HG03025 (cell line): ENCODE data around the gene EXOC2.
"Not testable (repeated sequence)": the region's sequence is repeated elsewhere in the genome, so short reads cannot be mapped to it uniquely, and the experiment has no call there.

Experiments used
- ATAC-seq: cut with Tn5 transposase; IDR thresholded peaks from one replicate; pipeline ENCODE4 v1.9.1; 2021; ENCODE audit warnings: mild to moderate bottlenecking, moderate library complexity; ENCODE audit not compliant: unreplicated experiment, low FRiP score

EXOC2 gene

GRCh38 chr6:641225-641985 lies 51.5 kb downstream of the EXOC2 start:
- no peak for ATAC-seq

- no peak for ATAC-seq
These were observed 56.5 kb downstream of the EXOC2 start for GRCh38 chr6:636488-636887.

GRCh38 chr6:635233-635632 lies 57.7 kb downstream of the EXOC2 start:
- ATAC-seq = no peak

GRCh38 chr6:633611-634010 lies 59.3 kb downstream of the EXOC2 start:
- ATAC-seq = no peak

- no peak for ATAC-seq
These were observed 64.2 kb downstream of the EXOC2 start for GRCh38 chr6:628766-629165.

GRCh38 chr6:626236-626635 lies 66.7 kb downstream of the EXOC2 start:
- no peak for ATAC-seq

GRCh38 chr6:624979-625378 lies 68.0 kb downstream of the EXOC2 start:
- ATAC-seq = no peak

GRCh38 chr6:622462-622861 lies 70.5 kb downstream of the EXOC2 start:
- no peak for ATAC-seq

GRCh38 chr6:621931-622330 lies 71.0 kb downstream of the EXOC2 start:
- ATAC-seq = no peak

GRCh38 chr6:620950-621349 lies 72.0 kb downstream of the EXOC2 start:
- ATAC-seq = no peak

- ATAC-seq = no peak
These were observed 72.8 kb downstream of the EXOC2 start for GRCh38 chr6:620166-620565.

GRCh38 chr6:617456-618100 lies 75.4 kb downstream of the EXOC2 start:
- no peak for ATAC-seq

GRCh38 chr6:613981-614380 lies 79.0 kb downstream of the EXOC2 start:
- no peak for ATAC-seq

- ATAC-seq = no peak
These were observed 81.0 kb downstream of the EXOC2 start for GRCh38 chr6:611928-612327.

- ATAC-seq = no peak
These were observed 82.1 kb downstream of the EXOC2 start for GRCh38 chr6:610882-611281.

GRCh38 chr6:609905-610304 lies 83.0 kb downstream of the EXOC2 start:
- no peak for ATAC-seq

- no peak for ATAC-seq
These were observed 86.0 kb downstream of the EXOC2 start for GRCh38 chr6:606829-607379.

GRCh38 chr6:605895-606294 lies 87.0 kb downstream of the EXOC2 start:
- not testable (repeated sequence) for ATAC-seq

GRCh38 chr6:604579-604978 lies 88.4 kb downstream of the EXOC2 start:
- ATAC-seq = no peak

- ATAC-seq = no peak
These were observed 89.7 kb downstream of the EXOC2 start for GRCh38 chr6:603265-603664.

GRCh38 chr6:599576-600448 lies 93.1 kb downstream of the EXOC2 start:
- no peak for ATAC-seq
